WI38 (cell line): ENCODE results near the gene LARP1B.
"Not testable (repeated sequence)": the region's sequence is repeated elsewhere in the genome, so short reads cannot be mapped to it uniquely, and the experiment has no call there.

Source experiments
- H3K4me3 ChIP-seq: 2 replicates; pipeline ENCODE4 v1.5.1; 2011; ENCODE audit warnings: low read depth, mild to moderate bottlenecking, control low read depth, low read length
- TF ChIP-seq, protein P1 (sequence below): IDR thresholded peaks from 2 replicates; pipeline ENCODE4 v1.5.1; 2012; ENCODE audit warnings: low read depth, mild to moderate bottlenecking, control low read depth, low read length

The LARP1B gene

DNA sequence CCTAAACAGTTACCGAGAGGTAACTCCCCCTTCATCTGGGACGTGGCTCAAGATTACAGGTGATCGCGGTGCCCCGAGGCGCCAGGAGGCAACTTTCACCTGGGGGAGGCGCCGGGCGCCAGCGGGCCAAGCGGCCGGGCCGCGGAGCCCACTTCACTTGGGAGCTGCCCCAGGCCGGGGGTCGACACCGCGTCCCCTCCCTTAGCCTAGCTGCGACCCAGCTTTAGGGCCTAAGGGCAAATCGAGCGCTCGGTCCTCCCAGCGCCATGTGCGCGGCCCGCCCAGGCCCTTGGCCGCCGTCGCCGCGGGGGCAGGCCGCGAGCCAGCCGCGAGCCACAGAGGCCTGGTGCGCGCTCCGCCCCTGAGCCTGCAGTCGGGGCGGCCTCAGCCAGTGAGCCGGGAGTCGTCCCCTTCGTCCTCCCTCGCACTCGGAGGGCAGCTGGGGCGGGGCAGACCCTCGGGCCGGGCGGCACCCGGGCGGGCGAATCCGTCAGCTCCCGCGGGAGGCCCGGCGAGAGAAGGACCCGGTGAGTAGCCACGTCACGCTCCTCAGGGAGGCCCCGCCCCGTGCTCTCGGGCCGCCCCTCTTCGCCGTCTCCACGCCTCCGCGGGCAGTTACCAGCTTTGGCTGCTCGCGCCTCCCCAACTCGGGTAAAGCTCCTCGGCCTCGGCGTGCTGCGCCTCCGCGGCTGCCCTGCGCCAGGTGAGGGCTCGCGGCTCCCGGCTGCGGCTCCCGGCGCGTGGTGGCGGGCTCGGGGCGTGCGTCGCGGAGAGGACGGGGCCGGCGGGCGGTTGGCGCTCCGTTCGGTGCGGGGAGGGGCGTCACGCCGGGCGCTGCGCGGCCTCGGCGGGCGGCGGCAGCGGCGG is at the start of gene LARP1B:
Gene LARP1B (plus strand): TSS at position 614 of the 867 bp plus-strand sequence. CDS start 13,640 bp downstream, outside the sequence.
- TF ChIP-seq, protein P1, sequence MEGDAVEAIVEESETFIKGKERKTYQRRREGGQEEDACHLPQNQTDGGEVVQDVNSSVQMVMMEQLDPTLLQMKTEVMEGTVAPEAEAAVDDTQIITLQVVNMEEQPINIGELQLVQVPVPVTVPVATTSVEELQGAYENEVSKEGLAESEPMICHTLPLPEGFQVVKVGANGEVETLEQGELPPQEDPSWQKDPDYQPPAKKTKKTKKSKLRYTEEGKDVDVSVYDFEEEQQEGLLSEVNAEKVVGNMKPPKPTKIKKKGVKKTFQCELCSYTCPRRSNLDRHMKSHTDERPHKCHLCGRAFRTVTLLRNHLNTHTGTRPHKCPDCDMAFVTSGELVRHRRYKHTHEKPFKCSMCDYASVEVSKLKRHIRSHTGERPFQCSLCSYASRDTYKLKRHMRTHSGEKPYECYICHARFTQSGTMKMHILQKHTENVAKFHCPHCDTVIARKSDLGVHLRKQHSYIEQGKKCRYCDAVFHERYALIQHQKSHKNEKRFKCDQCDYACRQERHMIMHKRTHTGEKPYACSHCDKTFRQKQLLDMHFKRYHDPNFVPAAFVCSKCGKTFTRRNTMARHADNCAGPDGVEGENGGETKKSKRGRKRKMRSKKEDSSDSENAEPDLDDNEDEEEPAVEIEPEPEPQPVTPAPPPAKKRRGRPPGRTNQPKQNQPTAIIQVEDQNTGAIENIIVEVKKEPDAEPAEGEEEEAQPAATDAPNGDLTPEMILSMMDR: no peak
- H3K4me3 ChIP-seq: peak within 1 kb of the TSS; percentile 88

DNA sequence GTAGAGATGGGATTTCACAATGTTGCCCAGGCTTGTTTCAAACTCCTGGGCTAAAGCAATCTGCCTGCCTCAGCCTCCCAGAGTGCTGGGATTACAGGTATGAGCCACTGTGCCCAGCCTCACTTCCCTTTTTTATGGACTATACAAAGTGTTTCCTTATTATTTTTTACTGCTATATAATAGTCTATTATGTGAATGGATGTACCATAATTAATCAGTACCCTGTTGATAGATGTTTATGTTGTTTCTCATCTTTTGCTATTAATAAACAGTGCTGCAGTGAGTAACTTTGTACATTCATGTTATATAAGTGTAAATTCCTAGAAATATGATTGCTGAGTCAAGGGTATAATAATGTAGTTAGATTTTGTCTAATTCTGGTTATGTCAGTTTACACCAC is 35.8 kb upstream of the LARP1B start:
- no peak overlapping the region for H3K4me3 ChIP-seq

DNA sequence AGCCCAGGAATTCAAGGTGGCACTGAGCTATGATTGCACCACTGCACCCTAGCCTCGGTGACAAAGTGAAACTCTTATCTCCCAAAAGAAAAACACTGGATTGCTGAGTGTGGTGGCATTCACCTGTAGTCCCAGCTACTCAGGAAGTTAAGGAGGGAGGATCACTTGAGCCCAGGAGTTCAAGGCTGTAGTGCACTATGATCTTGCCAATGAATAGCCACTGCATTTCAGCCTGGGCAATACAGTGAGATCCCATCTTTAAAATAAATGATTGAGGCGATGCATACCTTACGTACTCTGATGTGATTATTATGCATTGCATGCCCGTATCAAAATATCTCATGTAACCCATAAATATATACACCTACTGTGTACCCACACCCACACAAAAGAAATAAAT is 31.2 kb upstream of the LARP1B start:
- TF ChIP-seq, protein P1: no peak
- no peak overlapping the region for H3K4me3 ChIP-seq

More for the DNA sequence above, 35.8 kb upstream of the LARP1B start:
- TF ChIP-seq, protein P1: no peak

DNA sequence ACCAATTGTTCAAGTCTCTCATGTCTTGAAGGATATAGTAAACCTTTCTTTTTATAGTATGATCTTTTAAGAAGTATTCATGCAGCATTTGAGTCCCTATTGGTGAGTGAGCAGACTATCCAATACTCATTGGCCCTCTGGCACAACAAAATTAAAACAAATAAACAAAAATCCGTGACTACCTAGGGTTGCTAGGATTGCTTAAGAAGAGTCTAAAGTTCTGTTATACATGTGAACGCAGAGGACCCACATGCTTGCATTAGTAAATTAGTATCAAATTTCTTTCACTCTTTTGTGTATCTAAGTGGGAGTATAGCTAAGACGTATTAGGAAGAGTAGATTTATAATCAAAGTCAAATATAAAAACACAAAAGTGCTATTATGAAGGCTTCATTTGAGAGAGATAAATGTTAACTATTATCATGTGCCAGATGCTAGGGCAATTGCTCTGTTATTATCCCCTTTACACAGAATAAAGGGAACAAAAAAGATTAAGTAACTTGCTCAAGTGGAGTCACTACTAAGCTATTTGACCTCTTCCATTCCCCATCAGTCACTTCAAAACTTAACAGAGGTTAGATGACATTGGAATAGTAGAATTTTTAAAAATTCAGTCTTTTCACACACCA is 29.2 kb upstream of the LARP1B start:
- H3K4me3 ChIP-seq: no peak overlapping the region
- TF ChIP-seq, protein P1: no peak

DNA sequence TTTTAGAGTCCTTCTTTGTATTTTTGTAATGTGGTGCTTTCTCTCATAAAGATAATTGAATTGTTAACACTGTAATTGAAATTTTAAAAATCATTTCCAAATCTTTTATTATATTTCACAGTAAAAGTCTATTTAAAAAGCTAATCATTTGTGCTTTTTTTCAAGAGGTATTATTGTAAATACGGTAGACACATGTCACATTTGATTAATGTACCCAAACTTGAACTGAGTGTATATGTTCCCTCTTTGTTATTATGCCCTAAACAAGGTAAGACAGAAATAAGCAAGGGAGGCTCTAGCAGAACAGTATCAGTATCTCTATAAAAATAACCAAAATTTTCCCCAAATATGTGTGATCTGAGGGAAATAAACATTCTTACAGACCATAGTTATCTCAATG is 21.5 kb upstream of the LARP1B start:
- TF ChIP-seq, protein P1: no peak
- H3K4me3 ChIP-seq: no peak overlapping the region

DNA sequence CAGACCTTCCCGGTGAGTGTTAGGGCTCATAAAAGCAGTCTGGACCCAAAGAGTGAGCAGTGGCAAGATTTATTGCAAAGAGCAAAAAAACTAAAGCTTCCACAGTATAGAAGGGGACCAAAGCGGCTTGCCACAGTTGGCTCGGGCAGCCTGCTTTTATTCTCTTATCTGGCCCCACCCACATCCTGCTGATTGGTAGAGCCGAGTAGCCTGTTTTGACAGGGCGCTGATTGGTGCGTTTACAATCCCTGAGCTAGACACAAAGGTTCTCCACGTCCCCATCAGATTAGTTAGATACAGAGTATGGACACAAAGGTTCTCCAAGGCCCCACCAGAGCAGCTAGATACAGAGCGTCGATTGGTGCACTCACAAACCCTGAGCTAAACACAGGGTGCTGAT is 14.1 kb upstream of the LARP1B start:
- H3K4me3 ChIP-seq: not testable (repeated sequence)

DNA sequence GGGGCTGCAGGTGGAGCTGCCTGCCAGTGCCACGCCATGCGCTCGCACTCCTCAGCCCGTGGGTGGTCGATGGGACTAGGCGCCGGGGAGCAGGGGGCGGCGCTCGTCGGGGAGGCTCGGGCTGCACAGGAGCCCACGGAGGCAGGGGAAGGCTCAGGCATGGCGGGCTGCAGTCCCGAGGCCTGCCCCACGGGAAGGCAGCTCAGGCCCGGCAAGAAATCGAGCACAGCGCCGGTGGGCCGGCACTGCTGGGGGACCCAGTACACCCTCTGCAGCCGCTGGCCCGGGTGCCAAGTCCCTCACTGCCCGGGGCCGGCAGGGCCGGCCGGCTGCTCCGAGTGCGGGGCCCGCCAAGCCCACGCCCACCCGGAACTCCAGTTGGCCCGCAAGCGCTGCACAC is 13.6 kb upstream of the LARP1B start:
- H3K4me3 ChIP-seq: not testable (repeated sequence)

DNA sequence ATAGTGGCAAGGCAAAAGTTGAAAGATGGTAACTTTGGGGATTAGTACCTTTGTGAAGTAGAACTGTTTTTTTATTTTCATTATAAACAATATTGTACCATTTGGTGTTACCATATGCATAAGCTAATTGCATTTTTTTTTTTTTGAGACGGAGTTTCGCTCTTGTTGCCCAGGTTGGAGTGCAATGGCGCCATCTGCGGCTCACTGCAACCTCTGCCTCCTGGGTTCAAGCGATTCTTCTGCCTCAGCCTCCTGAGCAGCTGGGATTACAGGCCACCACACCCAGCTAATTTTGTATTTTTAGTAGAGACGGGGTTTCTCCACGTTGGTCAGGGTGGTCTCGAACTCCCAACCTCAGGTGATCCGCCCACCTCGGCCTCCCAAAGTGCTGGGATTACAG is 9.9 kb upstream of the LARP1B start:
- not testable (repeated sequence) for H3K4me3 ChIP-seq

DNA sequence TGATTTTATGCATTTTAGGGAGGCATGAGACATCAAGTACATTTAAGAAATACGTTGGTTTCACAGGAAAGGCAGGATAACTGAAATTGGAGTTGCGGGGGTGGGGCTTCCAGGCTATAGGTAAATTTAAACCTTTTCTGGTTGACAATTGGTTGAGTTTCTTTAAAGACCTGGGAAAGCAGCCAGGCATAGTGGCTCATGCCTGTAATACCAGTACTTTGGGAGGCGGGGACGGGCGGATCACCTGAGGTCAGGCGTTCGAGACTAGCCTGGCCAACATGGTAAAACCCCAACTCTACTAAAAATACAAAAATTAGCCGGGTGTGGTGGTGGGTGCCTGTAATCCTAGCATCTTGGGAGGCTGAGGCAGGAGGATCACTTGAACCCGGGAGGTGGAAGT is 6.2 kb upstream of the LARP1B start:
- not testable (repeated sequence) for H3K4me3 ChIP-seq

DNA sequence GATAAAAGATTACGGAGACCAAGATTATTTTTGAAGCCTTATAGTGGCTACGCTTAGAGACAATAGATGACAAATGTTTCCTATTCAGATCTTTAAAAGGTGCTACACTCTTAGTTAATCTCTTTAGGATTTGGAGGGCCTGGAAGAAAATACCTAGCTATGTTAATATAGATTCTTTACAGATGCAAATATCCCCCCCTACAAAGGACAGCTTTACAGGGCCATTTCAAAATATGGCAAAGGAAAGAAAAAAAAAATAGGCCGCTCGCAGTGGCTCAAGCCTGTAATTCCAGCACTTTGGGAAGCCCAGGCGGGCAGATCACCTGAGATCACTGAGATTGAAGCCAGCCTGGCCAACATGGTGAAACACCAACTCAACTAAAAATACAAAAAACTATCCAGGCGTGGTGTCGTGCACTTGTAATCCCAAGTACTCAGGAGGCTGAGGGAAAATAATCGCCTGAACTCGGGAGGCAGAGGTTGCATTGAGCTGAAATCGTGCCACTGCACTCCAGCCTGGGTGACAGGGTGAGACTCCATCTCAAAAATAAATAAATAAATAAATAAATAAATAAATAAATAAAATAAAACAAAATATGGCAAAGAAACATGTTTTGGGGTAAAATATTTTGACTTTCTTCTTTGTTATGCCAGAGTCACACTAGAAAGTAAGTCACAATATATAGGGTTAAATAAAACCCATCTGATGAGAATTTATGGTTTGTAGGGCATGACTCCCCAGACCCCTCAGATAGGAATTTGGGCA is 5.5 kb upstream of the LARP1B start:
- H3K4me3 ChIP-seq: not testable (repeated sequence)
